22Rv1 (cell line): ENCODE measurements around the gene NRN1L.
A peak's percentile ranks its signal among the peaks of the same experiment; 100 is the strongest.

Experiments
- H3K27ac ChIP-seq: fragments of 450-650 bp; 2 replicates; pipeline ENCODE4 v1.5.1; 2017
- CTCF ChIP-seq: fragments of 450-650 bp; IDR thresholded peaks from 2 replicates; pipeline ENCODE4 v1.5.1; 2017; ENCODE audit warnings: mild to moderate bottlenecking
- ZFX ChIP-seq: fragments of 450-650 bp; IDR thresholded peaks from 2 replicates; pipeline ENCODE4 v1.6.1; 2017; ENCODE audit warnings: antibody characterized with exemption, borderline replicate concordance

Gene NRN1L

GRCh38 chr16:67853670-67854069, 31.0 kb upstream of the NRN1L start:
- TF ChIP-seq ZFX (no peak), CTCF (no peak)
- H3K27ac ChIP-seq = no peak overlapping the region

- no peak overlapping the region for H3K27ac ChIP-seq
- no peak for TF ChIP-seq ZFX
- no peak for TF ChIP-seq CTCF
Observed at GRCh38 chr16:67855789-67856188, 28.9 kb upstream of the NRN1L start.

GRCh38 chr16:67856927-67857546, 27.6 kb upstream of the NRN1L start:
- TF ChIP-seq ZFX (no peak), CTCF (no peak)
- H3K27ac ChIP-seq = peak overlapping the region; percentile 40

GRCh38 chr16:67857547-67858233, 27.0 kb upstream of the NRN1L start:
- no peak for TF ChIP-seq CTCF
- TF ChIP-seq ZFX = no peak
- peak overlapping the region; percentile 40 for H3K27ac ChIP-seq

- no peak for TF ChIP-seq ZFX
- no peak for TF ChIP-seq CTCF
- peak overlapping the region; percentile 40; the same call in 1 of the 2 replicates for H3K27ac ChIP-seq
Observed at GRCh38 chr16:67858500-67858899, 26.2 kb upstream of the NRN1L start.

GRCh38 chr16:67860589-67861398, 23.9 kb upstream of the NRN1L start:
- peak overlapping the region; percentile 15; the same call in 1 of the 2 replicates for H3K27ac ChIP-seq
- TF ChIP-seq CTCF = no peak
- no peak for TF ChIP-seq ZFX

- peak overlapping the region; percentile 17; the same call in 1 of the 2 replicates for H3K27ac ChIP-seq
- no peak for TF ChIP-seq CTCF
- no peak for TF ChIP-seq ZFX
Observed at GRCh38 chr16:67861877-67862276, 22.8 kb upstream of the NRN1L start.
